H9 (cell line): Measurements from ENCODE around the gene AKR1B15. TPM values are rescaled to one million over a fixed set of nuclear protein-coding genes. Genes with fewer than 3 reads are reported as not detected.

Experiments
- DNase-seq: peaks from one replicate; pipeline ENCODE4 v3.0.0-alpha.2; 2017
- H2AFZ ChIP-seq: one replicate; pipeline ENCODE4 v1.6.1; 2013; ENCODE audit warnings: mild to moderate bottlenecking, low read length, control low read depth, moderate library complexity
- H2AK5ac ChIP-seq: 2 replicates; pipeline ENCODE4 v1.6.1; 2013; ENCODE audit warnings: low read length, control low read depth, mixed read lengths; ENCODE audit not compliant: insufficient read length
- H2BK120ac ChIP-seq: one replicate; pipeline ENCODE4 v1.6.1; 2013; ENCODE audit warnings: low read depth, mild to moderate bottlenecking, low read length, control low read depth, inconsistent platforms; ENCODE audit not compliant: poor library complexity, severe bottlenecking
- H2BK12ac ChIP-seq: 2 replicates; pipeline ENCODE4 v1.6.1; 2013; ENCODE audit warnings: low read length, control low read depth, mixed read lengths, low read depth; ENCODE audit not compliant: insufficient read length
- H2BK15ac ChIP-seq: 2 replicates; pipeline ENCODE4 v1.6.1; 2013; ENCODE audit warnings: low read depth, low read length, control low read depth
- H2BK20ac ChIP-seq: one replicate; pipeline ENCODE4 v1.6.1; 2013; ENCODE audit warnings: low read depth, mild to moderate bottlenecking, low read length, control low read depth, inconsistent platforms; ENCODE audit not compliant: poor library complexity, severe bottlenecking
- H2BK5ac ChIP-seq: 2 replicates; pipeline ENCODE4 v1.6.1; 2013; ENCODE audit warnings: low read length, control low read depth, mixed read lengths; ENCODE audit not compliant: insufficient read length
- H3K14ac ChIP-seq: 2 replicates; pipeline ENCODE4 v1.6.1; 2013; ENCODE audit warnings: low read length, control low read depth; ENCODE audit not compliant: insufficient read depth
- H3K18ac ChIP-seq: 2 replicates; pipeline ENCODE4 v1.6.1; 2013; ENCODE audit warnings: low read depth, mild to moderate bottlenecking, mixed read lengths, low read length, control low read depth; ENCODE audit not compliant: insufficient read length
- H3K23ac ChIP-seq: 2 replicates; pipeline ENCODE4 v1.6.1; 2013; ENCODE audit warnings: low read length, control low read depth, mixed read lengths, low read depth; ENCODE audit not compliant: insufficient read length
- H3K23me2 ChIP-seq: 2 replicates; pipeline ENCODE4 v1.6.1; 2013; ENCODE audit warnings: low read depth, mild to moderate bottlenecking, mixed read lengths, low read length, control low read depth; ENCODE audit not compliant: insufficient read length, poor library complexity, severe bottlenecking
- H3K27ac ChIP-seq: 2 replicates; pipeline ENCODE4 v1.5.1; 2013; ENCODE audit warnings: low read length, control low read depth, mixed read lengths, low read depth; ENCODE audit not compliant: insufficient read length
- H3K27me3 ChIP-seq: 2 replicates; pipeline ENCODE4 v1.6.1; 2013; ENCODE audit warnings: low read length, control low read depth, inconsistent platforms; ENCODE audit not compliant: insufficient read depth
- H3K4ac ChIP-seq: 2 replicates; pipeline ENCODE4 v1.6.1; 2013; ENCODE audit warnings: low read depth, mild to moderate bottlenecking, control low read depth, inconsistent platforms, low read length, moderate library complexity
- H3K4me1 ChIP-seq: 2 replicates; pipeline ENCODE4 v1.6.1; 2013; ENCODE audit warnings: low read length, control low read depth, inconsistent platforms; ENCODE audit not compliant: insufficient read depth
- H3K4me2 ChIP-seq: 2 replicates; pipeline ENCODE4 v1.6.1; 2013; ENCODE audit warnings: low read length, control low read depth, mixed read lengths; ENCODE audit not compliant: insufficient read length, insufficient read depth
- H3K56ac ChIP-seq: 2 replicates; pipeline ENCODE4 v1.6.1; 2013; ENCODE audit warnings: low read depth, mild to moderate bottlenecking, mixed read lengths, low read length, control low read depth; ENCODE audit not compliant: insufficient read length
- H3K79me1 ChIP-seq: 2 replicates; pipeline ENCODE4 v1.6.1; 2013; ENCODE audit warnings: low read depth, mild to moderate bottlenecking, moderate library complexity, low read length, control low read depth, inconsistent platforms; ENCODE audit not compliant: insufficient read depth, poor library complexity, severe bottlenecking
- H3K79me2 ChIP-seq: 2 replicates; pipeline ENCODE4 v1.6.1; 2013; ENCODE audit warnings: low read length, control low read depth, inconsistent platforms; ENCODE audit not compliant: insufficient read depth
- H3K9ac ChIP-seq: 2 replicates; pipeline ENCODE4 v1.6.1; 2013; ENCODE audit warnings: low read length, control low read depth, mixed read lengths; ENCODE audit not compliant: insufficient read length; ENCODE audit errors: extremely low read depth
- H3K9me3 ChIP-seq: one replicate; pipeline ENCODE4 v1.6.1; 2013; ENCODE audit warnings: low read depth, low read length, inconsistent platforms; ENCODE audit not compliant: control insufficient read depth
- H3T11ph ChIP-seq: one replicate; pipeline ENCODE4 v1.6.1; 2013; ENCODE audit warnings: mild to moderate bottlenecking, low read length, control low read depth, inconsistent platforms
- H4K20me1 ChIP-seq: one replicate; pipeline ENCODE4 v1.6.1; 2013; ENCODE audit not compliant: control insufficient read depth, insufficient read length, insufficient read depth
- H4K5ac ChIP-seq: 2 replicates; pipeline ENCODE4 v1.6.1; 2013; ENCODE audit warnings: low read depth, mild to moderate bottlenecking, mixed read lengths, low read length, control low read depth; ENCODE audit not compliant: insufficient read length
- H4K8ac ChIP-seq: replicated peaks from 2 replicates; pipeline ENCODE4 v1.6.1; 2013; ENCODE audit warnings: low read length, control low read depth, mixed read lengths, low read depth; ENCODE audit not compliant: insufficient read length
- H4K91ac ChIP-seq: 2 replicates; pipeline ENCODE4 v1.6.1; 2013; ENCODE audit warnings: low read depth, mild to moderate bottlenecking, moderate library complexity, mixed read lengths, low read length, control low read depth; ENCODE audit not compliant: insufficient read length
- H3K27ac Mint-ChIP-seq, 3 experiments: 2 replicates in 2 of 3; 3 replicates in 1 of 3; pipeline ENCODE4 v1.8.0; 2020 to 2021; ENCODE audit warnings: mixed read lengths in 3 of 3, mild to moderate bottlenecking in 1 of 3, moderate library complexity in 1 of 3
- H3K27me3 Mint-ChIP-seq: 2 replicates; pipeline ENCODE4 v1.8.0; 2021; ENCODE audit warnings: low read depth, mild to moderate bottlenecking, moderate library complexity, mixed read lengths
- H3K36me3 Mint-ChIP-seq, 3 experiments: 2 replicates in 2 of 3; 3 replicates in 1 of 3; pipeline ENCODE4 v1.8.0; 2020 to 2021; ENCODE audit warnings: low read depth in 3 of 3, mixed read lengths in 3 of 3; ENCODE audit not compliant: insufficient read depth in 1 of 3
- H3K4me1 Mint-ChIP-seq, 2 experiments: 2 replicates each; pipeline ENCODE4 v1.8.0; 2020; ENCODE audit warnings: mixed read lengths in 2 of 2
- H3K4me3 Mint-ChIP-seq, 2 experiments: 2 replicates in 1 of 2; 3 replicates in 1 of 2; pipeline ENCODE4 v1.8.0; 2020 to 2021; ENCODE audit warnings: mild to moderate bottlenecking in 2 of 2, mixed read lengths in 2 of 2, moderate library complexity in 1 of 2
- H3K9me3 Mint-ChIP-seq, 2 experiments: 2 replicates in 1 of 2; 3 replicates in 1 of 2; pipeline ENCODE4 v1.8.0; 2020; ENCODE audit warnings: mild to moderate bottlenecking in 2 of 2, mixed read lengths in 2 of 2, moderate library complexity in 1 of 2
- WGBS: extraction: QIAGEN DNeasy Blood & Tissue Kit; methylation state at CpG from one replicate; pipeline ENCODE4 v1.1.7; 2013; ENCODE audit warnings: missing lambda C conversion rate, low lambda C conversion rate, mixed read lengths; ENCODE audit not compliant: insufficient read length; ENCODE audit errors: extremely low coverage; 5-methylcytosine and 5-hydroxymethylcytosine counted together
- total RNA-seq: library from RNA; stranded (reverse); gene quantifications from 2 replicates; pipeline ENCODE4 v1.2.1, GENCODE V29; 2021
- TF ChIP-seq, protein P1 (sequence below): fragments of 200-600 bp; sonication (generic); conservative IDR thresholded peaks from 3 replicates; pipeline ENCODE4 v1.8.0; 2021; ENCODE audit warnings: antibody characterized with exemption, mild to moderate bottlenecking

AKR1B15 gene
- total RNA-seq, 1 experiment from 2014 or later: not detected

DNA sequence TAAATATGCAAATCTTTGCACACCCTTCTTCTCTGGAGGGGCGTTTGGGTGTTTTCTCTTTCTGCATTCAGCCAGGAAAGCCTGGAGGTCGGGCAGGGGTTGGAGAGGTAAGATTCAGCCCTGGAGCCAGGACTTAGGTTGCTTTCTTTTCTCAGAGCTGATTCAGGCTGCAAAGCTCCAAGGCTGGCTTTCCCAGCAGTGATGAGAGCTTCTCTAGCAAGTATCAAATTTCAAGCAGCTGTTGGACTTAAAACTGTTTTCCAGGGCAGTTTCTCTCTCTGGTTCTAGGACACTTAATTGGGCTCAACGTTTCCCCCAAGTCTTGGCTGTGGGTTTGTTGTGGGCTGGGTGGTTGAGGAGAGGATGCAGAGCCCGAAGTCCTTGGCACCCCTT, 20.9 kb upstream of the AKR1B15 start:
- peaks cover 6 to 9% of the 10 kb centered on the region in 2 experiments for H3K4me1 Mint-ChIP-seq
- peaks cover 13% of the 10 kb centered on the region for H3K27me3 Mint-ChIP-seq
- H2BK15ac ChIP-seq: no peak overlapping the region
- H4K8ac ChIP-seq: no peak overlapping the region
- no peak overlapping the region for H3T11ph ChIP-seq
- no peaks in the 10 kb centered on the region for H3K36me3 Mint-ChIP-seq
- no peak overlapping the region for H2BK12ac ChIP-seq
- H3K79me2 ChIP-seq: no peaks in the 10 kb centered on the region
- no peak overlapping the region for H4K91ac ChIP-seq
- no peaks in the 10 kb centered on the region for H4K20me1 ChIP-seq
- no peak overlapping the region for H3K9ac ChIP-seq
- no peak overlapping the region for H2AK5ac ChIP-seq
- no peak overlapping the region for H3K23ac ChIP-seq
- H3K4me2 ChIP-seq: no peak overlapping the region
- peaks cover 2% of the 10 kb centered on the region; the same call in 1 of the 2 replicates for H3K4me1 ChIP-seq
- no peaks in the 10 kb centered on the region for H3K79me1 ChIP-seq
- H3K56ac ChIP-seq: no peak overlapping the region
- WGBS: no CpG with 5 or more reads among the region's 4 CpGs
- no peaks in the 10 kb centered on the region for H3K9me3 ChIP-seq
- H2BK20ac ChIP-seq: no peak overlapping the region
- no peaks in the 10 kb centered on the region for H3K23me2 ChIP-seq
- H3K14ac ChIP-seq: no peak overlapping the region
- H3K18ac ChIP-seq: no peak overlapping the region
- no peak for DNase-seq
- H3K27ac Mint-ChIP-seq: no peak overlapping the region
- no peaks in the 10 kb centered on the region for H3K27me3 ChIP-seq
- H2BK5ac ChIP-seq: no peak overlapping the region
- H2AFZ ChIP-seq: no peak overlapping the region
- H3K27ac ChIP-seq: no peak overlapping the region
- no peaks in the 10 kb centered on the region for H3K9me3 Mint-ChIP-seq
- no peak overlapping the region for H2BK120ac ChIP-seq
- no peak overlapping the region for H3K4me3 Mint-ChIP-seq
- no peak overlapping the region for H4K5ac ChIP-seq
- no peak overlapping the region for H3K4ac ChIP-seq
- TF ChIP-seq, protein P1, sequence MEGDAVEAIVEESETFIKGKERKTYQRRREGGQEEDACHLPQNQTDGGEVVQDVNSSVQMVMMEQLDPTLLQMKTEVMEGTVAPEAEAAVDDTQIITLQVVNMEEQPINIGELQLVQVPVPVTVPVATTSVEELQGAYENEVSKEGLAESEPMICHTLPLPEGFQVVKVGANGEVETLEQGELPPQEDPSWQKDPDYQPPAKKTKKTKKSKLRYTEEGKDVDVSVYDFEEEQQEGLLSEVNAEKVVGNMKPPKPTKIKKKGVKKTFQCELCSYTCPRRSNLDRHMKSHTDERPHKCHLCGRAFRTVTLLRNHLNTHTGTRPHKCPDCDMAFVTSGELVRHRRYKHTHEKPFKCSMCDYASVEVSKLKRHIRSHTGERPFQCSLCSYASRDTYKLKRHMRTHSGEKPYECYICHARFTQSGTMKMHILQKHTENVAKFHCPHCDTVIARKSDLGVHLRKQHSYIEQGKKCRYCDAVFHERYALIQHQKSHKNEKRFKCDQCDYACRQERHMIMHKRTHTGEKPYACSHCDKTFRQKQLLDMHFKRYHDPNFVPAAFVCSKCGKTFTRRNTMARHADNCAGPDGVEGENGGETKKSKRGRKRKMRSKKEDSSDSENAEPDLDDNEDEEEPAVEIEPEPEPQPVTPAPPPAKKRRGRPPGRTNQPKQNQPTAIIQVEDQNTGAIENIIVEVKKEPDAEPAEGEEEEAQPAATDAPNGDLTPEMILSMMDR: no peak
